SK-N-SH (cell line): ENCODE results near the gene OSGEP.

Source experiments
- CHD2 ChIP-seq: fragments of 150-350 bp; IDR thresholded peaks from 2 replicates; pipeline ENCODE4 v1.6.1; 2018; ENCODE audit warnings: low read length; ENCODE audit not compliant: partially characterized antibody
- ELF1 ChIP-seq: IDR thresholded peaks from 2 replicates; pipeline ENCODE4 v1.4.0; 2012
- JUND ChIP-seq: IDR thresholded peaks from 2 replicates; pipeline ENCODE4 v1.4.0; 2012
- NRF1 ChIP-seq: IDR thresholded peaks from 2 replicates; pipeline ENCODE4 v1.6.1; 2012; ENCODE audit warnings: low read depth, mild to moderate bottlenecking, low read length
- POLR2AphosphoS5 ChIP-seq: IDR thresholded peaks from 2 replicates; pipeline ENCODE4 v1.6.1; 2012; ENCODE audit warnings: low read depth, low read length
- RAD21 ChIP-seq: IDR thresholded peaks from 2 replicates; pipeline ENCODE4 v1.6.1; 2012; ENCODE audit warnings: mild to moderate bottlenecking, low read length
- RCOR1 ChIP-seq: fragments of 150-350 bp; IDR thresholded peaks from 2 replicates; pipeline ENCODE4 v1.6.1; 2017; ENCODE audit warnings: antibody characterized with exemption, low read length
- RXRA ChIP-seq: IDR thresholded peaks from 2 replicates; pipeline ENCODE4 v1.4.0; 2012; ENCODE audit warnings: low read depth, mild to moderate bottlenecking, borderline replicate concordance
- SIN3A ChIP-seq: IDR thresholded peaks from 2 replicates; pipeline ENCODE4 v1.6.1; 2012; ENCODE audit warnings: low read depth, mild to moderate bottlenecking, low read length, moderate library complexity, borderline replicate concordance
- TAF1 ChIP-seq: IDR thresholded peaks from 2 replicates; pipeline ENCODE4 v1.6.1; 2012; ENCODE audit warnings: low read depth, mild to moderate bottlenecking, low read length, moderate library complexity, borderline replicate concordance
- YY1 ChIP-seq: IDR thresholded peaks from 2 replicates; pipeline ENCODE4 v1.4.0; 2012; ENCODE audit warnings: low read depth, mild to moderate bottlenecking
- TF ChIP-seq, protein P1 (sequence below): fragments of 200-600 bp; sonication (generic); IDR thresholded peaks from 2 replicates; pipeline ENCODE4 v1.6.1; 2017; ENCODE audit warnings: antibody characterized with exemption, mild to moderate bottlenecking, moderate library complexity
- TF ChIP-seq, protein P2 (sequence below): IDR thresholded peaks from 2 replicates; pipeline ENCODE4 v1.4.0; 2012; ENCODE audit warnings: low read depth, borderline replicate concordance

- TF ChIP-seq SIN3A (no peak), YY1 (no peak), CHD2 (no peak), ELF1 (no peak), POLR2AphosphoS5 (no peak), RAD21 (no peak), TAF1 (no peak), JUND (no peak), RCOR1 (no peak), NRF1 (no peak), RXRA (no peak)
- TF ChIP-seq, protein P1, sequence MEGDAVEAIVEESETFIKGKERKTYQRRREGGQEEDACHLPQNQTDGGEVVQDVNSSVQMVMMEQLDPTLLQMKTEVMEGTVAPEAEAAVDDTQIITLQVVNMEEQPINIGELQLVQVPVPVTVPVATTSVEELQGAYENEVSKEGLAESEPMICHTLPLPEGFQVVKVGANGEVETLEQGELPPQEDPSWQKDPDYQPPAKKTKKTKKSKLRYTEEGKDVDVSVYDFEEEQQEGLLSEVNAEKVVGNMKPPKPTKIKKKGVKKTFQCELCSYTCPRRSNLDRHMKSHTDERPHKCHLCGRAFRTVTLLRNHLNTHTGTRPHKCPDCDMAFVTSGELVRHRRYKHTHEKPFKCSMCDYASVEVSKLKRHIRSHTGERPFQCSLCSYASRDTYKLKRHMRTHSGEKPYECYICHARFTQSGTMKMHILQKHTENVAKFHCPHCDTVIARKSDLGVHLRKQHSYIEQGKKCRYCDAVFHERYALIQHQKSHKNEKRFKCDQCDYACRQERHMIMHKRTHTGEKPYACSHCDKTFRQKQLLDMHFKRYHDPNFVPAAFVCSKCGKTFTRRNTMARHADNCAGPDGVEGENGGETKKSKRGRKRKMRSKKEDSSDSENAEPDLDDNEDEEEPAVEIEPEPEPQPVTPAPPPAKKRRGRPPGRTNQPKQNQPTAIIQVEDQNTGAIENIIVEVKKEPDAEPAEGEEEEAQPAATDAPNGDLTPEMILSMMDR, result no peak
- TF ChIP-seq, protein P2, sequence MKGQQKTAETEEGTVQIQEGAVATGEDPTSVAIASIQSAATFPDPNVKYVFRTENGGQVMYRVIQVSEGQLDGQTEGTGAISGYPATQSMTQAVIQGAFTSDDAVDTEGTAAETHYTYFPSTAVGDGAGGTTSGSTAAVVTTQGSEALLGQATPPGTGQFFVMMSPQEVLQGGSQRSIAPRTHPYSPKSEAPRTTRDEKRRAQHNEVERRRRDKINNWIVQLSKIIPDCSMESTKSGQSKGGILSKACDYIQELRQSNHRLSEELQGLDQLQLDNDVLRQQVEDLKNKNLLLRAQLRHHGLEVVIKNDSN, result no peak
Observed at GRCh38 chr14:20499108-20499507, 44.5 kb upstream of the OSGEP start.
